UCSD-AML1 (cell line): Measurements from ENCODE around the gene MIA.
"Not testable (repeated sequence)": the region's sequence is repeated elsewhere in the genome, so short reads cannot be mapped to it uniquely, and the experiment has no call there.

Source experiments
- DNase-seq: peaks from one replicate; lab custom pipeline; 2025; ENCODE audit not compliant: unreplicated experiment; lab: John Stamatoyannopoulos, UW

The MIA gene

DNA sequence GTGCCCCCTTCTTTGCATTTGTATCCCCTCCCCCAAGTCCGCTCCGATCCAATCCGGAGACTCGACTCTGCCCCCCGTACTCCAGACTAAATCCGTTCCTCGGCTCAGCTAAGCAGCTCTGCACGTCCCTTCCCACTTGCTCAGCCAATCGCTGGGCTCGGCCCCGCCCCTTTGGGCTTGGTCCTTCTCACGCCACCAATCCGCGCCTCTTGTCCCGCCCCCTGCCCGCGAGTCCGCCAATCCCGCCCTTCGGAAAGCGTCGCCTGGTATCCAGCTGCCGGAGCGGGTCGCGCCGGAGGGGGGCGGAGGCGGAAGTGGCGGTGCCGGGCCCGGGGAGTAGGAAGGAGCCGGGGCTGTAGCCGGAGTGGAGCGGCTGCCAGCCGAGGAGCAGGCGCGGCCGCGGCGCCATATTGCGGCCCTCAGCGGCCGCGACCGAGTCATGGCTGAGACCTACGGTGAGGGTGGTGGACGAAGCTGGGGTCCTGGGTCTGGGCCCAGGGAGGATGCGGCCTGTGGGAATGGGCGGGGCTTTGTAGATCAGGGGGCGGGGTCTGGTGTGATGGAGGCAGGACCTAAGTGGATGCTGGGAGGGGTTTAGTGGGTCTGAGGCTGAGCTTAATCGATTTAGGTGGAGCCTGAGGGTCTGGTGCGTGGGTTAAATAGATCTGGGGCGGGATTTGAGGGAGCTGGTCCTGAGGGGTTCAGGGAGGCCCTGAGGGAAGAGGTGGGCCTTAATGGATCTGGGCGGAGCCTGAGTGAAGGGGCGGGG lies 2.8 kb downstream of the MIA start, which contains the start of gene RAB4B:
Gene RAB4B, plus strand, starts transcription at position 311 of the 769 bp plus-strand sequence. Its CDS starts 129 bp downstream, at position 440.
- peak; percentile 100 for DNase-seq

GRCh38 chr19:40778706-40779284 lies 3.5 kb downstream of the MIA start:
- no peak for DNase-seq

GRCh38 chr19:40780582-40780981 lies 5.3 kb downstream of the MIA start:
- no peak for DNase-seq

- no peak for DNase-seq
Observed at GRCh38 chr19:40781140-40781539, 5.8 kb downstream of the MIA start.

- DNase-seq = no peak
Observed at GRCh38 chr19:40783711-40784110, 8.4 kb downstream of the MIA start.

GRCh38 chr19:40784146-40784545 lies 8.8 kb downstream of the MIA start:
- not testable (repeated sequence) for DNase-seq

- DNase-seq = no peak
Observed at GRCh38 chr19:40785526-40785925, 10.2 kb downstream of the MIA start.

GRCh38 chr19:40786060-40787037 lies 11.0 kb downstream of the MIA start:
- no peak for DNase-seq

DNA sequence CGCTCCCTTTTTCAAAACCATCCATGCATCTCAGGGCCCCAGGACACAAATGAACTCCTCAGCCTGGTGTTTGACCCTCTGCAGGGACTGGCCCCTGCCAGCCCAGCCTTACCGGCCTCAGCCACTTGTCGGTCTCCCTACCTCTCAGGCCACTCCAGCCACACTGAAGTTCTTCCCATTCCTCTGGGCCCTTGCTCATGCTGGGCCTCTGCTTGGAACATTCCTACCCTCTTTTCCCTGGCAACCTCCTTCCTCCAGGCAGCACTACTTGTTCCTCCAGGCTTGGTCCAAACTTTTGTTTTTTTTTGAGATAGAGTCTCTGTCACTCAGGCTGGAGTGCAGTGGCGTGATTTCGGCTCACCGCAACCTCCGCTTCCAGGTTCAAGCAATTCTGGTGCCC lies 16.0 kb downstream of the MIA start:
- no peak for DNase-seq

GRCh38 chr19:40791996-40792395 lies 16.7 kb downstream of the MIA start:
- no peak for DNase-seq

GRCh38 chr19:40797166-40797962 lies 22.0 kb downstream of the MIA start:
- no peak for DNase-seq

GRCh38 chr19:40797963-40798682 lies 22.8 kb downstream of the MIA start:
- peak; percentile 86 for DNase-seq

DNA sequence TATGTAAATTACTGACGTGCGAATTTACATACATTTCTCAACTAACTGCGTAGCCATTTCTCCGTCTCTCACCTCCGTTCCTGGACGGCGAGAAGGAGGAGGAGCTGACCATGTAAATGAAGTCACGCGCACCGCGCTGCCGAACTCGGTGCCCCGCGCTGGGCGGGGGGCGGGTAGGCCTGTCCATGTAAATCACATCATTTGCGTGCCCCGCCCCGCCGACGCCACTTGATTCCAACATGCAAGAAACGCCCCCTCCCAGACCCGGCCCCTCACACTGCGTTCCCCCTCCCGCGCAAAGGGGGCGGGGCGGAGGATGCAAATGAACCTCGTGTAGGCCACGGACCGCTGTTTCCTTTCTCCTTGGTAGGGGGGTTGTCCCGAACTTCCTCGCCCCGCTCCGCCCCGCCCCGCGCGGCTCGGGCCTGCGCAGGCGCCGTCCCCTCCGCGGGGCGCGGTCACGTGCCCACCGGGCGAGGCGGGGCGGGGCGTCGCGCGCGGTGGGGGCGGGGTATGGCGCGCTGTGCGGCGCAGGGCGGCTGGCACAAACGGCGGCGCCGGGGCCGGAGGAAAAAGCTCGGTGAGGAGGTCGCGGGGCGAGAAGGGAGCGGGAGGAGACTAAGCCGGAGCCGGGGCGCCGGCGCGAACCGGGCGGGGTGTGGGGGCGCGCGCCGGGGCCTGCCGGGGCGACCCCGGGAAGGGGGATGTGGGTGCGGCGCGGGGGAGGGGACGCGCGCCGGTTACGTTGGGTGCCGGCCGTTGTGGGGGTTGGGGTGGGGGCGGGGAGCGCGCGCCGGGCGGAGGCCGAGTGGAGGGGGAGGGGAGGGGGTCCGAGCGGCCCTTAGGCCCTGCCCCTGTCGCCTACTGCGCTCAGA lies 23.6 kb downstream of the MIA start, which contains the start of gene EGLN2:
Gene EGLN2, plus strand, starts transcription at position 509 of the 875 bp plus-strand sequence. CDS start 1,382 bp downstream, outside the sequence.
- DNase-seq = peak; percentile 100

- peak; percentile 60 for DNase-seq
Observed at GRCh38 chr19:40799558-40800338, 24.4 kb downstream of the MIA start.

DNA sequence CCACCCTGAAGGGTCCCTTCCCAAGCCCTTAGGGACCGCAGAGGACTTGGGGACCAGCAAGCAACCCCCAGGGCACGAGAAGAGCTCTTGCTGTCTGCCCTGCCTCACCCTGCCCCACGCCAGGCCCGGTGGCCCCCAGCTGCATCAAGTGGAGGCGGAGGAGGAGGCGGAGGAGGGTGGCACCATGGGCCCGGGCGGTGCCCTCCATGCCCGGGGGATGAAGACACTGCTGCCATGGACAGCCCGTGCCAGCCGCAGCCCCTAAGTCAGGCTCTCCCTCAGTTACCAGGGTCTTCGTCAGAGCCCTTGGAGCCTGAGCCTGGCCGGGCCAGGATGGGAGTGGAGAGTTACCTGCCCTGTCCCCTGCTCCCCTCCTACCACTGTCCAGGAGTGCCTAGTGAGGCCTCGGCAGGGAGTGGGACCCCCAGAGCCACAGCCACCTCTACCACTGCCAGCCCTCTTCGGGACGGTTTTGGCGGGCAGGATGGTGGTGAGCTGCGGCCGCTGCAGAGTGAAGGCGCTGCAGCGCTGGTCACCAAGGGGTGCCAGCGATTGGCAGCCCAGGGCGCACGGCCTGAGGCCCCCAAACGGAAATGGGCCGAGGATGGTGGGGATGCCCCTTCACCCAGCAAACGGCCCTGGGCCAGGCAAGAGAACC lies 25.1 kb downstream of the MIA start:
- no peak for DNase-seq

DNA sequence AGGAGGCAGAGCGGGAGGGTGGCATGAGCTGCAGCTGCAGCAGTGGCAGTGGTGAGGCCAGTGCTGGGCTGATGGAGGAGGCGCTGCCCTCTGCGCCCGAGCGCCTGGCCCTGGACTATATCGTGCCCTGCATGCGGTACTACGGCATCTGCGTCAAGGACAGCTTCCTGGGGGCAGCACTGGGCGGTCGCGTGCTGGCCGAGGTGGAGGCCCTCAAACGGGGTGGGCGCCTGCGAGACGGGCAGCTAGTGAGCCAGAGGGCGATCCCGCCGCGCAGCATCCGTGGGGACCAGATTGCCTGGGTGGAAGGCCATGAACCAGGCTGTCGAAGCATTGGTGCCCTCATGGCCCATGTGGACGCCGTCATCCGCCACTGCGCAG lies 25.7 kb downstream of the MIA start:
- DNase-seq = no peak

DNA sequence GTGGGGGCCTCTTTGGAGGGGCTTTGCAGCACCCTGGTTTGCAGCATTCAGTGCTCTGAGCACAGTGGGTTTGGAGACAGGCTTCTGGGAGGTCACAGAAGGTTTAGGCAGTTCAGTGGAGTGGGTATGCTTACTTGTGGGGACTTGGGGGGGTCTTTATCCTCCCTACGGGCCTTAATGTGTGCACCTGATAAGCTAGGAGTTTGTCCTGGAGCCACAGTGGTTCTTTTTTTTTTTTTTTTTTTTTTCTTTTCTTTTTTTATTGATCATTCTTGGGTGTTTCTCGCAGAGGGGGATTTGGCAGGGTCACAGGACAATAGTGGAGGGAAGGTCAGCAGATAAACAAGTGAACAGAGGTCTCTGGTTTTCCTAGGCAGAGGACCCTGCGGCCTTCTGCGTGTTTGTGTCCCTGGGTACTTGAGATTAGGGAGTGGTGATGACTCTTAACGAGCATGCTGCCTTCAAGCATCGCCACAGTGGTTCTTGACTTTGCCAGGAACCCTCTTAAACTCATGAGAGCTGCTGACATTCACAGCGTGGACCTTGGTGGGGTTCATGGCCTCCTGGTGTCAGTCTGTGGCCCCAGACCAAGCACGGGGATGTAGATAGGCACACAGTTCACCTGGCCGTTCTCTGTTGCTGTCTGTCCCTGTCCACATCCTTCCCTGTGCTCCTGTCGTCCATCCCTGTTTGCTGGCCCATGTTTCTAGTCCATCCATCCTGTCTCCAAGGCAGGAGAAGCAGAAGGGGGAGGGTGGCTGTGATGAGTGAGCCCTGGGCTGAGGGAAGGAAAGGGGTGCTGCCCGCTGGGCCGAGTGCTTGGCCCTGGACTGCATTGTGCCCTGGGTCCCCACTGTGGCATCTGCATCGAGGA lies 26.3 kb downstream of the MIA start:
- no peak for DNase-seq
